Naive thymus-derived CD4-positive, alpha-beta T cell (primary cell): ENCODE data around the gene GAPT. TPM values are rescaled to one million over a fixed set of nuclear protein-coding genes. Genes with fewer than 3 reads are reported as not detected.

ENCODE experiments used
- ATAC-seq: fragments of 150-1000 bp; cut with Tn5 transposase; 2 replicates; pipeline ENCODE4 v1.10.0; 2021; ENCODE audit warnings: mild to moderate bottlenecking, moderate library complexity
- CTCF ChIA-PET: fragments of 350-600 bp; sonication (Branson Sonifier 250); formaldehyde crosslinking; loops from one replicate; lab custom pipeline; 2021; ENCODE audit warnings: antibody characterized with exemption; lab: Charles Lee
- POLR2A ChIA-PET: fragments of 350-600 bp; sonication (Branson Sonifier 250); formaldehyde crosslinking; loops from one replicate; lab custom pipeline; 2021; ENCODE audit warnings: antibody characterized with exemption, inconsistent platforms; lab: Charles Lee
- DNase-seq, 9 donors: peaks; one replicate each; pipeline versions ENCODE4 v3.0.0 to v3.0.0-alpha.2; 2020 to 2022; ENCODE audit warnings: mixed read lengths in 1 of 9
- H3K27ac ChIP-seq: one replicate; pipeline ENCODE4 v1.7.0; 2013; ENCODE audit warnings: mild to moderate bottlenecking, low read depth, low read length, moderate library complexity
- H3K27me3 ChIP-seq, 2 donors: one replicate each; pipeline ENCODE4 v1.7.0; 2013; ENCODE audit warnings: low read length in 2 of 2, mild to moderate bottlenecking in 2 of 2, moderate library complexity in 2 of 2; ENCODE audit not compliant: control insufficient read depth in 2 of 2, insufficient read depth in 2 of 2
- H3K36me3 ChIP-seq, 3 experiments: 1 replicate in 2 of 3; 2 replicates in 1 of 3; pipeline ENCODE4 v1.7.0; 2013; ENCODE audit warnings: low read length in 3 of 3, mild to moderate bottlenecking in 3 of 3, moderate library complexity in 1 of 3; ENCODE audit not compliant: insufficient read depth in 3 of 3, control insufficient read depth in 2 of 3
- H3K4me1 ChIP-seq, 2 donors: one replicate each; pipeline ENCODE4 v1.7.0; 2013; ENCODE audit warnings: low read length in 2 of 2, mild to moderate bottlenecking in 2 of 2, moderate library complexity in 1 of 2; ENCODE audit not compliant: control insufficient read depth in 2 of 2, insufficient read depth in 2 of 2
- H3K4me3 ChIP-seq: 2 replicates; pipeline ENCODE4 v1.7.0; 2013; ENCODE audit warnings: mild to moderate bottlenecking, low read length
- H3K9me3 ChIP-seq, 3 experiments: 1 replicate in 2 of 3; 2 replicates in 1 of 3; pipeline ENCODE4 v1.7.0; 2013; ENCODE audit warnings: low read length in 3 of 3; ENCODE audit not compliant: control insufficient read depth in 2 of 3
- H3K27ac Mint-ChIP-seq, 9 donors: one replicate each; pipeline ENCODE4 v1.8.0; 2020 to 2022; ENCODE audit warnings: mixed read lengths in 9 of 9, mild to moderate bottlenecking in 8 of 9, moderate library complexity in 5 of 9, inconsistent platforms in 2 of 9
- H3K27me3 Mint-ChIP-seq, 5 donors: one replicate each; pipeline ENCODE4 v1.8.0; 2021 to 2022; ENCODE audit warnings: mixed read lengths in 5 of 5, mild to moderate bottlenecking in 1 of 5
- H3K36me3 Mint-ChIP-seq, 5 donors: one replicate each; pipeline ENCODE4 v1.8.0; 2020 to 2022; ENCODE audit warnings: mixed read lengths in 5 of 5, mild to moderate bottlenecking in 3 of 5, inconsistent platforms in 1 of 5
- H3K4me1 Mint-ChIP-seq, 7 donors: one replicate each; pipeline ENCODE4 v1.8.0; 2020 to 2022; ENCODE audit warnings: mixed read lengths in 7 of 7, mild to moderate bottlenecking in 3 of 7, inconsistent platforms in 1 of 7
- H3K4me3 Mint-ChIP-seq, 10 donors: one replicate each; pipeline ENCODE4 v1.8.0; 2020 to 2022; ENCODE audit warnings: mild to moderate bottlenecking in 10 of 10, mixed read lengths in 10 of 10, moderate library complexity in 6 of 10, inconsistent platforms in 2 of 10
- H3K9me3 Mint-ChIP-seq, 11 donors: one replicate each; pipeline ENCODE4 v1.8.0; 2020 to 2022; ENCODE audit warnings: mixed read lengths in 11 of 11, mild to moderate bottlenecking in 4 of 11, inconsistent platforms in 1 of 11, moderate library complexity in 1 of 11
- intact Hi-C, 2 donors: fragments of 100-400 bp; cut with micrococcal nuclease; formaldehyde crosslinking; loops; one replicate each; pipeline ENCODE4 v1.15.1; 2023
- polyA plus RNA-seq, 2 donors: library from polyadenylated mRNA; unstranded; fragments of 300-500 nt; fragmentation: Illumina TruSeq; gene quantifications; one replicate each; pipeline ENCODE4 v1.2.3, GENCODE V29; 2021
- total RNA-seq, 6 experiments: library from RNA in 5 of 6; stranded (reverse) in 5 of 6; gene quantifications; 1 replicate in 5 of 6; 2 replicates in 1 of 6; pipeline ENCODE4 v1.2.3 and lab custom pipeline; 2021 to 2026

The GAPT gene
- total and polyA plus RNA-seq, 7 experiments from 2014 or later: 0.54 to 11.7 (median 0.97) TPM; not detected in 1

DNA sequence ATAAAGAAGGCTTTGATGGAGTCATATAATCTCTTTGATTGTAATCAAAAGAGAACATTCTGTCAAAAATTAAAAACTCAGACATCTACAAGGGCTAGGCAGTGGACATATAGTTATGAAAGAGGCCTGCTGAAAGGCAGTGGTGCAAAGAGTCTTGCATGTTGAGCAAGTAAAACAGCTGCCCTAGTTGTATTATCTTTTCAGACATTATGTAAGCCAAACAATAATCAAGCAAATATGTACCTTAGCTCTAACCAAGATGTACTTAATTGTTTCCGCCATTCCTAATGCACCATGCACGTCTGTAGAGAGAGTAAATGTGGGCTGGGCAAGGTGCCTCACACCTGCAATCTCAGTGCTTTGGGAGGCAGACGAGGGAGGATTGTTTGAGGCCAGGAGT, 14.3 kb downstream of the GAPT start:
- Mint-ChIP-seq H3K4me1 (peaks cover 0 to 9% (median 2%) of the 10 kb centered on the region in 7 donors), H3K36me3 (no peaks in the 10 kb centered on the region), H3K9me3 (peaks cover 0 to 1% (median 0%) of the 10 kb centered on the region in 11 donors), H3K27me3 (peaks cover 14 to 32% (median 20%) of the 10 kb centered on the region in 5 donors), H3K4me3 (no peak overlapping the region), H3K27ac (no peak overlapping the region)
- ChIA-PET POLR2A (interaction anchor here (0.7 kb wide), 1 partner anchor 1095 kb away, joined by 3 read pairs; no protein-coding TSS in a partner anchor), CTCF (no interaction called here)
- Histone ChIP-seq H3K4me3 (no peak overlapping the region), H3K36me3 (no peaks in the 10 kb centered on the region), H3K27ac (no peak overlapping the region), H3K4me1 (no peaks in the 10 kb centered on the region), H3K9me3 (no peaks in the 10 kb centered on the region), H3K27me3 (no peaks in the 10 kb centered on the region)
- intact Hi-C loops: no loop called here
- ATAC-seq: no peak
- no peak for DNase-seq

DNA sequence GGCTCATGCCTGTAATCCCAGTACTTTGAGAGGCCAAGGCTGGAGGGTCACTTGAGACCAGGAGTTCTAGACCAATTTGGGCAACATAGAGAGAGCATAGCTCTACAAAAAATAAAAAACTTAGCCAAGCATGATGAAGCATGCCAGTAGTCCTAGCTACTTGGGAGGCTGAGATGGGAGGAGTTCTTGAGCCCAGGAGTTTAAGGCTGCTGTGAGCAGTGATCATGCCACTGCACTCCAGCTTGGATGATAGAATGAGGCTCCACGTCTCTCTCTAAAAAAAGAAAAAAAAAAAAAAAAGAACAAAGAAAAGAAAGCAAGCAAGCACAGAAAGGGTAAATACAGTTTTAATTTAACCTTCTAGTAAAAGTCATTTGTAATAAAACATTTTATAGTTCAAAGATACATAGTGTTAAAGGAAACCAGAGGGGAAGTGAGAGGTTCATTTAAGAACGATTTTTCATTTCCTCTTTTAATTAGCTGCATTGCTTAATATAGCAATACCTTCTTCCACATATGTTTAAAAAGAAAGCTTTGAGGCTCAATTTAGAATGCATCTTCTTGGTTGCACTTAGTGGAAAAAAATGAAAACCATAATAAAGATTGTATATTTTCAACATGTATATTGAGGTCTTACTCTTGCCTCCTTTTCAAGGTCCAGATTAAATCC, 14.9 kb downstream of the GAPT start:
- CTCF ChIA-PET: interaction anchor here (0.6 kb wide), 1 partner anchor 108 kb away, joined by 4 read pairs; no protein-coding TSS in a partner anchor
- H3K4me3 ChIP-seq: no peak overlapping the region
- Mint-ChIP-seq H3K4me1 (peaks cover 0 to 8% (median 0%) of the 10 kb centered on the region in 7 donors), H3K9me3 (no peaks in the 10 kb centered on the region), H3K4me3 (no peak overlapping the region), H3K27ac (no peak overlapping the region), H3K27me3 (peaks cover 14 to 32% (median 20%) of the 10 kb centered on the region in 5 donors), H3K36me3 (no peaks in the 10 kb centered on the region)
- ATAC-seq (no peak), DNase-seq (no peak)
- H3K27me3 ChIP-seq: no peaks in the 10 kb centered on the region
- H3K36me3 ChIP-seq: no peaks in the 10 kb centered on the region
- H3K4me1 ChIP-seq: no peaks in the 10 kb centered on the region
- no peak overlapping the region for H3K27ac ChIP-seq
- intact Hi-C loops: no loop called here
- no peaks in the 10 kb centered on the region for H3K9me3 ChIP-seq
- POLR2A ChIA-PET: interaction anchor here (0.7 kb wide), 1 partner anchor 1095 kb away, joined by 3 read pairs; no protein-coding TSS in a partner anchor

DNA sequence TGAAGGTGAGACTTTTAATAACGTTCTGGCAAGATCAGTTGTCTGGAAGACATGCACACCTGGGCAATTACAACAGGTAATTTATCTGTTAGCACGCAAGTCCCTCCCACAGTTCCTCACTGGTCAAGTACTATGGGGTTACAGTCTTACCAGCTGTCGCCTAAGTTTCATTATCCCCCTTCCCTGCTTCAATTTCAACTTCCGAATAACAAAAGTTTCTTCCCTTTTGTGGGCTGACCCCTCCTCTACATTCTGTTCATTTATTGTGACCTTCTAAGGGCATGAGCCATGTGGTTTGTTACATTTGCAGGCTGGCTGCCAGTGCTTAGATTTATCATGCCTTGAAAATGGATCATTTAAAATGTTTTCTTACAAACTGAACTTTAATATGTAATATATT, 16.5 kb downstream of the GAPT start:
- Mint-ChIP-seq H3K27me3 (peaks cover 9 to 28% (median 14%) of the 10 kb centered on the region in 5 donors), H3K27ac (no peak overlapping the region), H3K4me1 (peaks cover 0 to 7% (median 0%) of the 10 kb centered on the region in 7 donors), H3K36me3 (no peaks in the 10 kb centered on the region), H3K9me3 (no peaks in the 10 kb centered on the region), H3K4me3 (no peak overlapping the region)
- H3K9me3 ChIP-seq: no peaks in the 10 kb centered on the region
- ChIA-PET POLR2A (no interaction called here), CTCF (no interaction called here)
- H3K27ac ChIP-seq: no peak overlapping the region
- H3K4me1 ChIP-seq: no peaks in the 10 kb centered on the region
- no peaks in the 10 kb centered on the region for H3K27me3 ChIP-seq
- no peak for DNase-seq
- no peaks in the 10 kb centered on the region for H3K36me3 ChIP-seq
- intact Hi-C loops: no loop called here
- ATAC-seq: no peak
- no peak overlapping the region for H3K4me3 ChIP-seq

- DNase-seq (no peak), ATAC-seq (no peak)
- intact Hi-C loops: no loop called here
- Mint-ChIP-seq H3K9me3 (peaks cover 5 to 42% (median 15%) of the 10 kb centered on the region in 11 donors), H3K27ac (no peak overlapping the region), H3K27me3 (peaks cover 0 to 30% (median 7%) of the 10 kb centered on the region in 5 donors), H3K4me1 (no peaks in the 10 kb centered on the region), H3K36me3 (peaks cover 0 to 11% (median 0%) of the 10 kb centered on the region in 5 donors), H3K4me3 (no peak overlapping the region)
- ChIA-PET CTCF (interaction anchor here (0.6 kb wide), 1 partner anchor 58 kb away, joined by 3 read pairs; no protein-coding TSS in a partner anchor), POLR2A (no interaction called here)
- Histone ChIP-seq H3K4me3 (no peak overlapping the region), H3K36me3 (no peaks in the 10 kb centered on the region), H3K9me3 (no peaks in the 10 kb centered on the region), H3K27ac (no peak overlapping the region), H3K27me3 (no peaks in the 10 kb centered on the region), H3K4me1 (no peaks in the 10 kb centered on the region)
Measured at GRCh38 chr5:58517198-58517597, 26.0 kb downstream of the GAPT start.

- H3K27me3 Mint-ChIP-seq: peaks cover 0 to 24% (median 15%) of the 10 kb centered on the region in 5 donors
- H3K36me3 Mint-ChIP-seq: no peaks in the 10 kb centered on the region
- H3K27ac Mint-ChIP-seq: no peak overlapping the region
- ChIA-PET POLR2A (no interaction called here), CTCF (interaction anchor here (0.7 kb wide), 1 partner anchor 778 kb away, joined by 3 read pairs; no protein-coding TSS in a partner anchor)
- no peak overlapping the region for H3K27ac ChIP-seq
- H3K4me1 Mint-ChIP-seq: no peaks in the 10 kb centered on the region
- no peak overlapping the region for H3K4me3 Mint-ChIP-seq
- no peak overlapping the region for H3K4me3 ChIP-seq
- no peaks in the 10 kb centered on the region for H3K9me3 ChIP-seq
- no peak for ATAC-seq
- no peak for DNase-seq
- intact Hi-C loops: no loop called here
- H3K36me3 ChIP-seq: no peaks in the 10 kb centered on the region
- peaks cover 0 to 5% (median 0%) of the 10 kb centered on the region in 11 donors for H3K9me3 Mint-ChIP-seq
- H3K4me1 ChIP-seq: no peaks in the 10 kb centered on the region
- no peaks in the 10 kb centered on the region for H3K27me3 ChIP-seq
Measured at GRCh38 chr5:58523956-58524355, 32.7 kb downstream of the GAPT start.

- POLR2A ChIA-PET: no interaction called here
- ATAC-seq: no peak
Measured at GRCh38 chr5:58524571-58524970, 33.3 kb downstream of the GAPT start.

More at GRCh38 chr5:58524571-58524970, 33.3 kb downstream of the GAPT start:
- Histone ChIP-seq H3K4me1 (no peaks in the 10 kb centered on the region), H3K36me3 (no peaks in the 10 kb centered on the region), H3K27me3 (no peaks in the 10 kb centered on the region), H3K9me3 (no peaks in the 10 kb centered on the region), H3K27ac (no peak overlapping the region), H3K4me3 (no peak overlapping the region)
- H3K27me3 Mint-ChIP-seq: peaks cover 0 to 19% (median 11%) of the 10 kb centered on the region in 5 donors
- H3K9me3 Mint-ChIP-seq: peaks cover 0 to 5% (median 0%) of the 10 kb centered on the region in 11 donors
- no peak overlapping the region for H3K27ac Mint-ChIP-seq
- no peak overlapping the region for H3K4me3 Mint-ChIP-seq
- no peaks in the 10 kb centered on the region for H3K4me1 Mint-ChIP-seq
- H3K36me3 Mint-ChIP-seq: no peaks in the 10 kb centered on the region
- CTCF ChIA-PET: interaction anchor here (0.7 kb wide), 1 partner anchor 779 kb away, joined by 3 read pairs; no protein-coding TSS in a partner anchor
- intact Hi-C loops: no loop called here
- DNase-seq: no peak
